ENCODE results near the gene TBC1D22A.

GRCh38 chr22:46846150-46846831 is 83.8 kb downstream of the TBC1D22A start:
- TF ChIP-seq POLR2A (IDR thresholded peaks at IDR 0.05) (no peak), CTCF (IDR thresholded peaks at IDR 0.05) (no peak)

Measured in heart left ventricle (tissue), 13 donors.